Measurements from ENCODE around the gene KCNC1.

The KCNC1 gene

DNA sequence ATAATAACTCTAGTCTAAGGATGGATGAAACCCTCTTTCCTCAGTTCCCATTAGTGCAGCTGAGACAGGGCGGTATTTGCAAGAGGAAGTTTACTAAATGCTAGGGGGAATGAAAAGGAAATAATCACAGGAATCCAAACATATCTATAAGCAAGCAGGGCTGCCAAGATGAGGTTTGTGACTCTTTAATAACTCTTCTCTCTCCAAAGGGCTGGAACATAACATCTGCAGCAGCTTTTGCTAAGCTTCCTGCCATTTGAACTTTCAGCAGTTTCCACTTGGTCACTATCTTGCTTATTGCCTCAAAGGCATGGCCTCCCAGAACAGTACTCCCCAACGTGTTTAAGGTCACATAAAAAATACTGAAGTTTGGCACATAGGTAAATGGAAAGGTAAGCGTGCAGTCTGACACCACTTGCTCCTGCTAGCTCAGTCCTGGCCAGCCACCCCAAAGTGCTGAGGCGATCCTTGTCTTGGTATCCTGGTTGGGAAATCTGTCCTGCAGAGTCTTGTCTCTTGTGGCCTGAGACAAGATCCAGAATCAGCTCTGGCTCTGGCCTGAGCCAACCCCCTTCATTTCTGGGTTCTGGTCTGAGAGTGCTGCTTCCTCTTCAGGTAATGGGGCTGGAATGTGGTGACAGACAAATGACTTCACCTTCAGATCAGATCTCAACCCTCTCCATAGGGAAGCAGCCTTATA is 81.8 kb downstream of the KCNC1 start:
- no peak for FAIRE-seq
- DNase-seq (ENCODE audit: insufficient read length, low spot score): no peak
- TF ChIP-seq SPI1 (IDR thresholded peaks at IDR 0.05; ENCODE audit: low read depth, low read length): no peak
- TF ChIP-seq POLR2AphosphoS5 (IDR thresholded peaks at IDR 0.05; ENCODE audit: low read depth, low read length): no peak
- no peak for TF ChIP-seq PAX5 (IDR thresholded peaks at IDR 0.05; ENCODE audit: insufficient read depth, low read length, severe bottlenecking)
- TF ChIP-seq POU2F2 (IDR thresholded peaks at IDR 0.05; ENCODE audit: low read depth, low read length): no peak
- no peak for TF ChIP-seq POLR2A (IDR thresholded peaks at IDR 0.05; ENCODE audit: low read depth, low read length)
- no peak for TF ChIP-seq TAF1 (IDR thresholded peaks at IDR 0.05; ENCODE audit: low read depth, low read length)

DNA sequence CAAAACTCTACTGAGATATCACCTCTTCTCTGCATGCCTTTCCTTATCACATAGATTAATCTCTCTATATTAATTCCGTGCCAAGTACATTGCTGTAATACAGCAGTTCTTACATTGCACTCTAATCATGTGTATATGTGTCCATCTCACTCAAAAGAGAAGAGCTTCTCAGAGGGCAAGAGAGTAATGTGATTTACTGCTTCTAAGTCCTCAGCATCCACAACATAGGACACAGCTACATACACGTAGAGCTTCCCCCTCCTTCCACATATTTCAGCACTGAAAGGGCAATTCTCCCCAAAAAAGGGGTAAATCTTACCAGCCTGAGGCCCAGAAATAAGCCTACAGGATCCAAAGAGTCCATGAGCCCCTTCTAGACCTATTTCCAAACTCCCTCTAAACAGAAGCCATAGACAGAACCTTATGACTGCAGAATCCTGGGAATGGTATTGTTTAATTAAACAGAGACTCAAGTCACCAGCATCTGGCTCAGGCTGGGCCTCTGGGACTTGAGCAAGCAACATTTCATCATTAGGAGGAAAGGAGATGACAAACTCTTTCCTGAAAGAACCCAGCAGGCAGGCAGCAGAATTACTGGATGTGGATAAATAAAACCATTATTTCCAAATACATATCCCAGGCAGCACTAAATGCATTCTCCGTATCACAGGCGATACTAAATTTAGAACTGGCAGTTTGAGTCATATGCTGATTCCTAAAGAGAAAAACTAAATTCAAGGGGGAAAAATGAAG is 87.2 kb downstream of the KCNC1 start:
- no peak for TF ChIP-seq POLR2A (IDR thresholded peaks at IDR 0.05; ENCODE audit: low read depth, low read length)
- no peak for TF ChIP-seq PAX5 (IDR thresholded peaks at IDR 0.05; ENCODE audit: insufficient read depth, low read length, severe bottlenecking)
- TF ChIP-seq POU2F2 (IDR thresholded peaks at IDR 0.05; ENCODE audit: low read depth, low read length): no peak
- no peak for TF ChIP-seq TAF1 (IDR thresholded peaks at IDR 0.05; ENCODE audit: low read depth, low read length)
- no peak for TF ChIP-seq POLR2AphosphoS5 (IDR thresholded peaks at IDR 0.05; ENCODE audit: low read depth, low read length)
- FAIRE-seq (no peak), DNase-seq (ENCODE audit: insufficient read length, low spot score) (no peak)

GRCh38 chr11:17822401-17822781 is 87.8 kb downstream of the KCNC1 start:
- FAIRE-seq (no peak), DNase-seq (ENCODE audit: insufficient read length, low spot score) (no peak)
- TF ChIP-seq TAF1 (IDR thresholded peaks at IDR 0.05; ENCODE audit: low read depth, low read length) (no peak), POU2F2 (IDR thresholded peaks at IDR 0.05; ENCODE audit: low read depth, low read length) (no peak), SPI1 (IDR thresholded peaks at IDR 0.05; ENCODE audit: low read depth, low read length) (no peak), POLR2AphosphoS5 (IDR thresholded peaks at IDR 0.05; ENCODE audit: low read depth, low read length) (no peak), PAX5 (IDR thresholded peaks at IDR 0.05; ENCODE audit: insufficient read depth, low read length, severe bottlenecking) (no peak), POLR2A (IDR thresholded peaks at IDR 0.05; ENCODE audit: low read depth, low read length) (no peak)

DNA sequence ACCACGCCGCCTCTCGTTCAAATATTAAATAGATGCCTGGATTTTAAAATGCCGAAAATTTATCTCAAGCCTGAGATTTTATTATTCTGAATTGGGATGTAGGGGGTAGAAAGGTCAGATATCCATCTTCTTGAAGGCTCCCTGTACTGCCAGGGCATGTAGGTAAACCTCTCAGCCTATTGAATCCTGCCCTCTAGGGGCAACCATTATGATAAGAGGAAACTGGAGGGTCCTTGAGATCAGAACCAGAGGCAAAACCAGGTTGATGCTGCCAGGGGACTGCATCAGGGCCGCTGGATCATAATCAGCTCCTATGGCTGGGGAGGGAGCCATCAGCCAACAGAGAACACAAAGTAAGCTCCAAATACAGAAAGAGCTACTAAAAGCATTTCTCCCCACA is 92.4 kb downstream of the KCNC1 start:
- FAIRE-seq (no peak), DNase-seq (ENCODE audit: insufficient read length, low spot score) (no peak)
- TF ChIP-seq SPI1 (IDR thresholded peaks at IDR 0.05; ENCODE audit: low read depth, low read length): no peak

GRCh38 chr11:17828311-17828751 is 93.8 kb downstream of the KCNC1 start:
- FAIRE-seq: no peak
- DNase-seq (ENCODE audit: insufficient read length, low spot score): no peak
- TF ChIP-seq POLR2AphosphoS5 (IDR thresholded peaks at IDR 0.05; ENCODE audit: low read depth, low read length): no peak
- no peak for TF ChIP-seq PAX5 (IDR thresholded peaks at IDR 0.05; ENCODE audit: insufficient read depth, low read length, severe bottlenecking)
- no peak for TF ChIP-seq TAF1 (IDR thresholded peaks at IDR 0.05; ENCODE audit: low read depth, low read length)
- TF ChIP-seq SPI1 (IDR thresholded peaks at IDR 0.05; ENCODE audit: low read depth, low read length): no peak
- TF ChIP-seq POU2F2 (IDR thresholded peaks at IDR 0.05; ENCODE audit: low read depth, low read length): no peak
- TF ChIP-seq POLR2A (IDR thresholded peaks at IDR 0.05; ENCODE audit: low read depth, low read length): no peak

DNA sequence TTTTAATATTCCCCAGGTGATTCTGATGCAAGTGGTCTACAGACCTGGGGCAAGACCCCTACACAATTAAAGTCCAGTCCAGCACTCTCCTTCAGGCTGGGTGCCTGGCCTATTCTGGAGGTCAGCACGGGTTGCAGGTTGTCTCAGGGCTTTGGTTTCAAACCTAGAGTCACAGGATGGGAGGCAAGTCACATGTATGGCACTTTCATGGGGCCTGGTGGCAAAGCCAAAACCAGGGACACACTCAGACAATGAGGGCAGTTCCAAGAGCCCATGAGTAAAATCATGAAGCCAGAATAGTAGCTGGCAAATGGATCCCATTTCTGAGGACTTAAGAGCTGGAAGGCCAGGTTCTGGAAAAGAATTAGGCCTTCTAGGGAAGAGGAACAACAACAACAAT is 96.6 kb downstream of the KCNC1 start:
- no peak for FAIRE-seq
- DNase-seq (ENCODE audit: insufficient read length, low spot score): no peak
- TF ChIP-seq PAX5 (IDR thresholded peaks at IDR 0.05; ENCODE audit: insufficient read depth, low read length, severe bottlenecking): no peak
- TF ChIP-seq POU2F2 (IDR thresholded peaks at IDR 0.05; ENCODE audit: low read depth, low read length): no peak
- no peak for TF ChIP-seq SPI1 (IDR thresholded peaks at IDR 0.05; ENCODE audit: low read depth, low read length)
- TF ChIP-seq TAF1 (IDR thresholded peaks at IDR 0.05; ENCODE audit: low read depth, low read length): no peak
- TF ChIP-seq POLR2AphosphoS5 (IDR thresholded peaks at IDR 0.05; ENCODE audit: low read depth, low read length): no peak
- no peak for TF ChIP-seq POLR2A (IDR thresholded peaks at IDR 0.05; ENCODE audit: low read depth, low read length)

- FAIRE-seq: no peak
- TF ChIP-seq POU2F2 (IDR thresholded peaks at IDR 0.05; ENCODE audit: low read depth, low read length): no peak
- no peak for TF ChIP-seq POLR2A (IDR thresholded peaks at IDR 0.05; ENCODE audit: low read depth, low read length)
- no peak for TF ChIP-seq PAX5 (IDR thresholded peaks at IDR 0.05; ENCODE audit: insufficient read depth, low read length, severe bottlenecking)
- no peak for TF ChIP-seq TAF1 (IDR thresholded peaks at IDR 0.05; ENCODE audit: low read depth, low read length)
- no peak for TF ChIP-seq POLR2AphosphoS5 (IDR thresholded peaks at IDR 0.05; ENCODE audit: low read depth, low read length)
- TF ChIP-seq SPI1 (IDR thresholded peaks at IDR 0.05; ENCODE audit: low read depth, low read length): no peak
- DNase-seq (ENCODE audit: insufficient read length, low spot score): no peak
Measured at GRCh38 chr11:17831883-17832282, 97.3 kb downstream of the KCNC1 start.
